Heart left ventricle (tissue), 16 donors: ENCODE results near the gene COL24A1. TPM values are rescaled to one million over a fixed set of nuclear protein-coding genes. Genes with fewer than 3 reads are reported as not detected.

Source experiments
- ATAC-seq, 4 donors: fragments of 200-7000 bp; cut with Tn5 transposase; one replicate each; pipeline ENCODE4 v1.9.1; 2020 to 2022; ENCODE audit warnings: moderate library complexity in 4 of 4, mild to moderate bottlenecking in 3 of 4, moderate number of reproducible peaks in 1 of 4
- DNase-seq, 5 donors: peaks; one replicate each; pipeline ENCODE4 v3.0.0-alpha.2; 2020
- H3K27ac ChIP-seq, 12 donors: fragments of 200-600 bp; sonication (generic) in 4 of 12; one replicate each; pipeline versions ENCODE4 v1.5.0 to v1.8.0; 2016 to 2022; ENCODE audit warnings: mild to moderate bottlenecking in 2 of 12
- H3K27me3 ChIP-seq, 9 donors: fragments of 200-600 bp; sonication (generic) in 2 of 9; one replicate each; pipeline versions ENCODE4 v1.5.1 to v1.8.0; 2016 to 2022; ENCODE audit warnings: mild to moderate bottlenecking in 3 of 9
- H3K36me3 ChIP-seq, 9 donors: fragments of 200-600 bp; sonication (generic) in 2 of 9; one replicate each; pipeline versions ENCODE4 v1.5.0 to v1.8.0; 2018 to 2022; ENCODE audit warnings: mild to moderate bottlenecking in 2 of 9
- H3K4me1 ChIP-seq, 12 donors: fragments of 200-600 bp; sonication (generic) in 4 of 12; one replicate each; pipeline versions ENCODE4 v1.5.0 to v1.8.0; 2016 to 2022; ENCODE audit warnings: mild to moderate bottlenecking in 3 of 12
- H3K4me3 ChIP-seq, 12 donors: fragments of 200-600 bp; sonication (generic) in 4 of 12; one replicate each; pipeline versions ENCODE4 v1.5.0 to v1.8.0; 2017 to 2022; ENCODE audit warnings: mild to moderate bottlenecking in 9 of 12, moderate library complexity in 4 of 12
- H3K9me3 ChIP-seq, 12 donors: fragments of 200-600 bp; sonication (generic) in 4 of 12; one replicate each; pipeline versions ENCODE4 v1.5.0 to v1.8.0; 2016 to 2022; ENCODE audit warnings: mild to moderate bottlenecking in 1 of 12
- CTCF ChIP-seq, 12 donors: fragments of 200-600 bp; sonication (generic) in 4 of 12; IDR thresholded peaks; one replicate each; pipeline versions ENCODE4 v1.5.0 to v1.8.0; 2018 to 2022; ENCODE audit warnings: antibody characterized with exemption in 12 of 12, mild to moderate bottlenecking in 5 of 12
- POLR2A ChIP-seq, 2 donors: fragments of 450-650 bp; IDR thresholded peaks; one replicate each; pipeline ENCODE4 v1.6.1; 2017; ENCODE audit warnings: antibody characterized with exemption in 2 of 2, mild to moderate bottlenecking in 2 of 2, moderate library complexity in 2 of 2
- WGBS, 4 donors: extraction: QIAGEN DNeasy Blood & Tissue Kit in 2 of 4; methylation state at CpG; one replicate each; pipeline versions ENCODE4 v1.1.5 to v1.1.7; 2013 to 2018; 5-methylcytosine and 5-hydroxymethylcytosine counted together
- intact Hi-C, 10 donors: fragments of 100-400 bp; cut with DNase I; formaldehyde crosslinking; loops; one replicate each; pipeline versions ENCODE4 v1.11.1 to v1.14.2; 2022
- polyA plus RNA-seq, 2 donors: library from polyadenylated mRNA; stranded (reverse); fragments of 200-250 nt; gene quantifications; one replicate each; pipeline ENCODE4 v1.2.3, GENCODE V29; 2013
- total RNA-seq, 9 donors: library from RNA; depleted of rRNA in 2 of 9; stranded (reverse); fragments of >200 nt in 2 of 9; fragmentation: NEBNext Ultra II Directional in 3 of 9; extraction: Animal tissue kit (Norgen Biotek cat#: 25700) in 3 of 9; gene quantifications; one replicate each; pipeline versions ENCODE4 v1.1.0 to v1.2.4, GENCODE V29; 2016 to 2023
- donor health status: ischemic (EF 13 %, LVEDD 7.1; RV severe dilation, severe dysfunction).
- donor health status: healthy with polysubstance abuse.
- donor health status: DM: no; HTN: yes; CAD: no.
- donor health status: DM: no; HTN: no; CAD: no.
- donor health status: ischemic (EF 25% LVEDD 6.9; RV normal size, moderate dysfunction).
- donor health status: ischemic (EF 25% LVEDD 5.7; RV mildly dilated, moderate dysfunction).
- donor health status: healthy.
- donor health status: DM: yes; HTN: yes; CAD: no.
- donor health status: ischemic (EF 35%, LVEDD 5.7; RV mildly dilated, moderate dysfunction).
- donor health status: nonischemic (EF 11% LVEDD 7.7; RV severe dilation, severe dysfunction).
- donor health status: DM: yes; HTN: yes; CAD: no.
- donor health status: PGD.
- donor health status: ischemic (EF 29% LVEDD 5.4; RV normal size, mild dysfunction).
- donor health status: nonischemic (EF 23%, LVEDD 6.1; RV moderate dilation, normal function).

The COL24A1 gene
- total and polyA plus RNA-seq, 11 donors = 0.07 to 2.8 (median 0.40) TPM

- Histone ChIP-seq H3K36me3 (no peaks in the 10 kb centered on the region), H3K9me3 (no peaks in the 10 kb centered on the region), H3K4me3 (no peak overlapping the region), H3K27ac (no peak overlapping the region), H3K27me3 (no peaks in the 10 kb centered on the region), H3K4me1 (no peaks in the 10 kb centered on the region)
- intact Hi-C loops = loop anchor here in 2 of 10 donors (10.0 kb wide), 1 partner anchor 122 kb away; no protein-coding TSS in a partner anchor
- WGBS, 4 donors = 96 to 98% (median 96%) methylated on average over 2 of the region's 2 CpGs
- no peak for DNase-seq
- TF ChIP-seq CTCF (IDR thresholded peaks at IDR 0.05) = no peak
- TF ChIP-seq POLR2A (IDR thresholded peaks at IDR 0.05) = no peak
- no peak for ATAC-seq
Measured at GRCh38 chr1:85892366-85892765, 264.2 kb downstream of the COL24A1 start.

- ATAC-seq = no peak
- Histone ChIP-seq H3K36me3 (no peaks in the 10 kb centered on the region), H3K27ac (no peak overlapping the region), H3K27me3 (no peaks in the 10 kb centered on the region), H3K4me3 (no peak overlapping the region), H3K9me3 (no peaks in the 10 kb centered on the region), H3K4me1 (no peaks in the 10 kb centered on the region)
- 87 to 95% (median 92%) methylated on average over 2 of the region's 2 CpGs for WGBS, 4 donors
- no peak for DNase-seq
- intact Hi-C loops = loop anchor here in 4 of 10 donors (10.0 kb wide), 2 partner anchors 125 to 585 kb away; no protein-coding TSS in a partner anchor
- TF ChIP-seq POLR2A (IDR thresholded peaks at IDR 0.05) = no peak
- TF ChIP-seq CTCF (IDR thresholded peaks at IDR 0.05) = no peak
Measured at GRCh38 chr1:85889870-85890269, 266.7 kb downstream of the COL24A1 start.

- no peak for TF ChIP-seq POLR2A (IDR thresholded peaks at IDR 0.05)
- TF ChIP-seq CTCF (IDR thresholded peaks at IDR 0.05) = no peak
- WGBS, 4 donors = 65 to 71% (median 70%) methylated on average over 3 of the region's 3 CpGs
- Histone ChIP-seq H3K4me1 (no peaks in the 10 kb centered on the region), H3K4me3 (no peak overlapping the region), H3K27me3 (no peaks in the 10 kb centered on the region), H3K36me3 (no peaks in the 10 kb centered on the region), H3K9me3 (no peaks in the 10 kb centered on the region), H3K27ac (no peak overlapping the region)
- DNase-seq (no peak), ATAC-seq (no peak)
- intact Hi-C loops = loop anchor here in 2 of 10 donors (10.0 kb wide), 1 partner anchor 584 kb away; no protein-coding TSS in a partner anchor
Measured at GRCh38 chr1:85888921-85889320, 267.7 kb downstream of the COL24A1 start.

GRCh38 chr1:85884372-85885035, 272.1 kb downstream of the COL24A1 start:
- no peak overlapping the region for H3K4me3 ChIP-seq
- no peaks in the 10 kb centered on the region for H3K36me3 ChIP-seq
- H3K27me3 ChIP-seq = no peaks in the 10 kb centered on the region
- H3K4me1 ChIP-seq = no peaks in the 10 kb centered on the region
- TF ChIP-seq POLR2A (IDR thresholded peaks at IDR 0.05) (no peak), CTCF (IDR thresholded peaks at IDR 0.05) (peak in 5 of 12 donors; percentile 16 to 44 (median 38))
- intact Hi-C loops = loop anchor here in 2 of 10 donors (10.0 kb wide), 1 partner anchor 580 kb away; no protein-coding TSS in a partner anchor
- 29 to 59% (median 45%) methylated on average over 1 of the region's 1 CpG for WGBS, 4 donors
- ATAC-seq = no peak
- H3K27ac ChIP-seq = no peak overlapping the region
- DNase-seq = no peak
- peaks cover 0 to 8% (median 0%) of the 10 kb centered on the region in 12 donors for H3K9me3 ChIP-seq
